WTC11 (cell line): Measurements from ENCODE around the gene NOP9. TPM values are rescaled to one million over a fixed set of nuclear protein-coding genes. Genes with fewer than 3 reads are reported as not detected.
A peak's percentile ranks its signal among the peaks of the same experiment; 100 is the strongest.

Experiments
- AFF4 ChIP-seq: sonication (generic); formaldehyde crosslinking; IDR thresholded peaks from 2 replicates; pipeline ENCODE4 v1.8.1; 2023; ENCODE audit warnings: mild to moderate bottlenecking, missing genetic modification reagents, borderline replicate concordance
- ARID4B ChIP-seq: sonication (generic); formaldehyde crosslinking; IDR thresholded peaks from 2 replicates; pipeline ENCODE4 v1.8.0; 2023; ENCODE audit warnings: missing genetic modification reagents, mild to moderate bottlenecking, borderline replicate concordance
- E2F1 ChIP-seq: sonication (generic); formaldehyde crosslinking; IDR thresholded peaks from 2 replicates; pipeline ENCODE4 v1.8.0; 2022; ENCODE audit warnings: mild to moderate bottlenecking, missing genetic modification reagents
- E2F4 ChIP-seq: sonication (generic); formaldehyde crosslinking; IDR thresholded peaks from 2 replicates; pipeline ENCODE4 v1.8.1; 2022; ENCODE audit warnings: low read depth, mild to moderate bottlenecking, moderate library complexity, missing genetic modification reagents, borderline replicate concordance
- IRF2 ChIP-seq: sonication (generic); formaldehyde crosslinking; IDR thresholded peaks from 2 replicates; pipeline ENCODE4 v1.8.0; 2022; ENCODE audit warnings: low read depth, missing genetic modification reagents, borderline replicate concordance
- JAZF1 ChIP-seq: fragments of 250-450 bp; sonication (Bioruptor Pico); IDR thresholded peaks from 2 replicates; pipeline ENCODE4 v1.9.0; 2021; ENCODE audit warnings: moderate library complexity, mild to moderate bottlenecking, inconsistent platforms
- KAT7 ChIP-seq: sonication (generic); formaldehyde crosslinking; IDR thresholded peaks from 2 replicates; pipeline ENCODE4 v1.8.1; 2023; ENCODE audit warnings: missing genetic modification reagents, mild to moderate bottlenecking, borderline replicate concordance
- NFE2L1 ChIP-seq: sonication (generic); formaldehyde crosslinking; IDR thresholded peaks from 2 replicates; pipeline ENCODE4 v1.8.1; 2023; ENCODE audit warnings: missing genetic modification reagents
- PRDM15 ChIP-seq: sonication (generic); formaldehyde crosslinking; IDR thresholded peaks from 2 replicates; pipeline ENCODE4 v1.8.0; 2022; ENCODE audit warnings: missing genetic modification reagents
- PREB ChIP-seq: sonication (generic); formaldehyde crosslinking; IDR thresholded peaks from 2 replicates; pipeline ENCODE4 v1.8.1; 2022; ENCODE audit warnings: mild to moderate bottlenecking, missing genetic modification reagents, moderate library complexity, borderline replicate concordance
- PRRX2 ChIP-seq: fragments of 250-450 bp; sonication (Bioruptor Pico); IDR thresholded peaks from 2 replicates; pipeline ENCODE4 v1.8.0; 2021; ENCODE audit warnings: mild to moderate bottlenecking
- RELA ChIP-seq: sonication (generic); formaldehyde crosslinking; IDR thresholded peaks from 2 replicates; pipeline ENCODE4 v1.8.1; 2022; ENCODE audit warnings: missing genetic modification reagents, mild to moderate bottlenecking, borderline replicate concordance
- RORB ChIP-seq: fragments of 250-450 bp; sonication (Bioruptor Pico); IDR thresholded peaks from 2 replicates; pipeline ENCODE4 v1.9.0; 2021; ENCODE audit warnings: mild to moderate bottlenecking
- SMAD4 ChIP-seq: sonication (generic); formaldehyde crosslinking; IDR thresholded peaks from 2 replicates; pipeline ENCODE4 v1.8.0; 2022; ENCODE audit warnings: mild to moderate bottlenecking, missing genetic modification reagents
- TP53 ChIP-seq: sonication (generic); formaldehyde crosslinking; IDR thresholded peaks from 2 replicates; pipeline ENCODE4 v1.8.1; 2023; ENCODE audit warnings: mild to moderate bottlenecking, missing genetic modification reagents
- ZNF219 ChIP-seq: sonication (generic); formaldehyde crosslinking; IDR thresholded peaks from 2 replicates; pipeline ENCODE4 v1.8.0; 2023; ENCODE audit warnings: missing genetic modification reagents, mild to moderate bottlenecking, borderline replicate concordance
- total RNA-seq: library from RNA; stranded (reverse); gene quantifications from 3 replicates; pipeline ENCODE4 v1.2.3, GENCODE V29; 2021
- TF ChIP-seq, protein P1 (sequence below): sonication (generic); formaldehyde crosslinking; IDR thresholded peaks from 2 replicates; pipeline ENCODE4 v1.8.0; 2022; ENCODE audit warnings: mild to moderate bottlenecking, missing genetic modification reagents
- TF ChIP-seq, protein P2 (sequence below): sonication (generic); formaldehyde crosslinking; IDR thresholded peaks from 2 replicates; pipeline ENCODE4 v1.8.0; 2023; ENCODE audit warnings: mild to moderate bottlenecking, missing genetic modification reagents

The NOP9 gene
- total RNA-seq, 1 experiment from 2014 or later, result 44.4 TPM

- TF ChIP-seq IRF2, result no peak
- no peak for TF ChIP-seq RORB (CRISPR knock-in tag)
- peak; percentile 63 for TF ChIP-seq PRDM15 (CRISPR knock-in tag)
- peak; percentile 83; the same call in 1 of the 2 replicates for TF ChIP-seq TP53 (CRISPR knock-in tag)
- TF ChIP-seq E2F4 (CRISPR knock-in tag), result no peak
- no peak for TF ChIP-seq KAT7 (CRISPR knock-in tag)
- TF ChIP-seq E2F1 (CRISPR knock-in tag), result peak; percentile 72; the same call in 1 of the 2 replicates
- TF ChIP-seq JAZF1 (CRISPR knock-in tag), result no peak
- TF ChIP-seq, protein P1, sequence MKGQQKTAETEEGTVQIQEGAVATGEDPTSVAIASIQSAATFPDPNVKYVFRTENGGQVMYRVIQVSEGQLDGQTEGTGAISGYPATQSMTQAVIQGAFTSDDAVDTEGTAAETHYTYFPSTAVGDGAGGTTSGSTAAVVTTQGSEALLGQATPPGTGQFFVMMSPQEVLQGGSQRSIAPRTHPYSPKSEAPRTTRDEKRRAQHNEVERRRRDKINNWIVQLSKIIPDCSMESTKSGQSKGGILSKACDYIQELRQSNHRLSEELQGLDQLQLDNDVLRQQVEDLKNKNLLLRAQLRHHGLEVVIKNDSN, result peak; percentile 88
- TF ChIP-seq RELA (CRISPR knock-in tag), result peak; percentile 82; the same call in 1 of the 2 replicates
- TF ChIP-seq ZNF219 (CRISPR knock-in tag), result peak; percentile 68; the same call in 1 of the 2 replicates
- TF ChIP-seq, protein P2, sequence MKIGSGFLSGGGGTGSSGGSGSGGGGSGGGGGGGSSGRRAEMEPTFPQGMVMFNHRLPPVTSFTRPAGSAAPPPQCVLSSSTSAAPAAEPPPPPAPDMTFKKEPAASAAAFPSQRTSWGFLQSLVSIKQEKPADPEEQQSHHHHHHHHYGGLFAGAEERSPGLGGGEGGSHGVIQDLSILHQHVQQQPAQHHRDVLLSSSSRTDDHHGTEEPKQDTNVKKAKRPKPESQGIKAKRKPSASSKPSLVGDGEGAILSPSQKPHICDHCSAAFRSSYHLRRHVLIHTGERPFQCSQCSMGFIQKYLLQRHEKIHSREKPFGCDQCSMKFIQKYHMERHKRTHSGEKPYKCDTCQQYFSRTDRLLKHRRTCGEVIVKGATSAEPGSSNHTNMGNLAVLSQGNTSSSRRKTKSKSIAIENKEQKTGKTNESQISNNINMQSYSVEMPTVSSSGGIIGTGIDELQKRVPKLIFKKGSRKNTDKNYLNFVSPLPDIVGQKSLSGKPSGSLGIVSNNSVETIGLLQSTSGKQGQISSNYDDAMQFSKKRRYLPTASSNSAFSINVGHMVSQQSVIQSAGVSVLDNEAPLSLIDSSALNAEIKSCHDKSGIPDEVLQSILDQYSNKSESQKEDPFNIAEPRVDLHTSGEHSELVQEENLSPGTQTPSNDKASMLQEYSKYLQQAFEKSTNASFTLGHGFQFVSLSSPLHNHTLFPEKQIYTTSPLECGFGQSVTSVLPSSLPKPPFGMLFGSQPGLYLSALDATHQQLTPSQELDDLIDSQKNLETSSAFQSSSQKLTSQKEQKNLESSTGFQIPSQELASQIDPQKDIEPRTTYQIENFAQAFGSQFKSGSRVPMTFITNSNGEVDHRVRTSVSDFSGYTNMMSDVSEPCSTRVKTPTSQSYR (CRISPR knock-in tag), result no peak
- TF ChIP-seq ARID4B (CRISPR knock-in tag), result peak; percentile 97
- TF ChIP-seq SMAD4 (CRISPR knock-in tag), result peak; percentile 60; the same call in 1 of the 2 replicates
- TF ChIP-seq AFF4 (CRISPR knock-in tag), result no peak
- no peak for TF ChIP-seq PRRX2 (CRISPR knock-in tag)
- TF ChIP-seq PREB (CRISPR knock-in tag), result peak; percentile 61; the same call in 1 of the 2 replicates
- TF ChIP-seq NFE2L1 (CRISPR knock-in tag), result peak; percentile 93
Observed at GRCh38 chr14:24315807-24316596, 16.4 kb downstream of the NOP9 start (continued).
